Mucosa of rectum (tissue), 2 donors: ENCODE data around the gene UAP1L1.

ENCODE experiments used
- H3K27ac ChIP-seq, 2 donors: one replicate each; pipeline ENCODE4 v1.7.0; 2013; ENCODE audit warnings: inconsistent platforms in 2 of 2, low read depth in 2 of 2, low read length in 2 of 2
- H3K27me3 ChIP-seq, 2 donors: one replicate each; pipeline ENCODE4 v1.7.0; 2013; ENCODE audit warnings: low read length in 2 of 2; ENCODE audit not compliant: control insufficient read depth in 2 of 2, insufficient read depth in 2 of 2
- H3K36me3 ChIP-seq, 2 donors: one replicate each; pipeline ENCODE4 v1.7.0; 2013; ENCODE audit warnings: low read length in 2 of 2; ENCODE audit not compliant: control insufficient read depth in 2 of 2, insufficient read depth in 2 of 2
- H3K4me1 ChIP-seq, 2 donors: one replicate each; pipeline ENCODE4 v1.7.0; 2013; ENCODE audit warnings: low read length in 2 of 2, mild to moderate bottlenecking in 1 of 2; ENCODE audit not compliant: control insufficient read depth in 2 of 2, insufficient read depth in 2 of 2
- H3K4me3 ChIP-seq, 2 donors: one replicate each; pipeline ENCODE4 v1.7.0; 2013; ENCODE audit warnings: low read length in 2 of 2
- H3K9ac ChIP-seq, 2 donors: one replicate each; pipeline ENCODE4 v1.7.0; 2013; ENCODE audit warnings: low read length in 2 of 2, low read depth in 1 of 2, mild to moderate bottlenecking in 1 of 2
- H3K9me3 ChIP-seq, 2 donors: one replicate each; pipeline ENCODE4 v1.7.0; 2013; ENCODE audit warnings: low read length in 2 of 2; ENCODE audit not compliant: control insufficient read depth in 2 of 2
- donor health status: healthy.
- donor health status: Normal muscosa, but diverticular disease.

The UAP1L1 gene

GRCh38 chr9:137099231-137099630, 21.9 kb downstream of the UAP1L1 start:
- no peaks in the 10 kb centered on the region for H3K27me3 ChIP-seq
- H3K9ac ChIP-seq, result no peak overlapping the region
- H3K4me1 ChIP-seq, result no peaks in the 10 kb centered on the region
- no peak overlapping the region for H3K27ac ChIP-seq
- peaks cover 59 to 72% of the 10 kb centered on the region in 2 donors for H3K36me3 ChIP-seq
- no peak overlapping the region for H3K4me3 ChIP-seq
- no peaks in the 10 kb centered on the region for H3K9me3 ChIP-seq

GRCh38 chr9:137103206-137103999, 26.1 kb downstream of the UAP1L1 start:
- no peaks in the 10 kb centered on the region for H3K9me3 ChIP-seq
- no peak overlapping the region for H3K4me3 ChIP-seq
- H3K27me3 ChIP-seq, result no peaks in the 10 kb centered on the region
- H3K36me3 ChIP-seq, result peaks cover 66 to 72% of the 10 kb centered on the region in 2 donors
- no peaks in the 10 kb centered on the region for H3K4me1 ChIP-seq
- H3K9ac ChIP-seq, result no peak overlapping the region
- no peak overlapping the region for H3K27ac ChIP-seq

GRCh38 chr9:137105814-137106661, 28.7 kb downstream of the UAP1L1 start:
- Histone ChIP-seq H3K4me3 (no peak overlapping the region), H3K36me3 (peaks cover 50 to 66% of the 10 kb centered on the region in 2 donors), H3K27me3 (no peaks in the 10 kb centered on the region), H3K4me1 (no peaks in the 10 kb centered on the region), H3K27ac (no peak overlapping the region), H3K9me3 (no peaks in the 10 kb centered on the region), H3K9ac (no peak overlapping the region)

GRCh38 chr9:137106662-137107250, 29.4 kb downstream of the UAP1L1 start:
- no peak overlapping the region for H3K4me3 ChIP-seq
- no peak overlapping the region for H3K9ac ChIP-seq
- H3K27ac ChIP-seq, result no peak overlapping the region
- H3K9me3 ChIP-seq, result no peaks in the 10 kb centered on the region
- no peaks in the 10 kb centered on the region for H3K27me3 ChIP-seq
- no peaks in the 10 kb centered on the region for H3K4me1 ChIP-seq
- H3K36me3 ChIP-seq, result peaks cover 44 to 60% of the 10 kb centered on the region in 2 donors

GRCh38 chr9:137107312-137107921, 30.1 kb downstream of the UAP1L1 start:
- Histone ChIP-seq H3K9ac (no peak overlapping the region), H3K27ac (no peak overlapping the region), H3K4me3 (no peak overlapping the region), H3K9me3 (no peaks in the 10 kb centered on the region), H3K4me1 (no peaks in the 10 kb centered on the region), H3K36me3 (peaks cover 37 to 53% of the 10 kb centered on the region in 2 donors), H3K27me3 (no peaks in the 10 kb centered on the region)

- Histone ChIP-seq H3K27me3 (no peaks in the 10 kb centered on the region), H3K36me3 (peaks cover 32 to 47% of the 10 kb centered on the region in 2 donors), H3K9me3 (no peaks in the 10 kb centered on the region), H3K4me1 (no peaks in the 10 kb centered on the region), H3K9ac (no peak overlapping the region), H3K27ac (no peak overlapping the region), H3K4me3 (no peak overlapping the region)
These were observed 30.7 kb downstream of the UAP1L1 start for GRCh38 chr9:137107982-137108381.

GRCh38 chr9:137108608-137109249, 31.4 kb downstream of the UAP1L1 start:
- H3K27ac ChIP-seq, result no peak overlapping the region
- H3K9me3 ChIP-seq, result no peaks in the 10 kb centered on the region
- H3K4me1 ChIP-seq, result no peaks in the 10 kb centered on the region
- no peak overlapping the region for H3K4me3 ChIP-seq
- no peaks in the 10 kb centered on the region for H3K27me3 ChIP-seq
- H3K36me3 ChIP-seq, result peaks cover 24 to 40% of the 10 kb centered on the region in 2 donors
- no peak overlapping the region for H3K9ac ChIP-seq

GRCh38 chr9:137109250-137110146, 32.2 kb downstream of the UAP1L1 start:
- Histone ChIP-seq H3K27ac (no peak overlapping the region), H3K9me3 (no peaks in the 10 kb centered on the region), H3K9ac (no peak overlapping the region), H3K27me3 (no peaks in the 10 kb centered on the region), H3K4me3 (no peak overlapping the region), H3K36me3 (peaks cover 21 to 34% of the 10 kb centered on the region in 2 donors), H3K4me1 (no peaks in the 10 kb centered on the region)
